Testis (tissue), 2 donors: ENCODE measurements around the gene VAMP3.

Experiments used
- CTCF ChIP-seq, 3 experiments: fragments of 450-650 bp in 2 of 3; fragments of 200-600 bp in 1 of 3; sonication (generic) in 1 of 3; IDR thresholded peaks; one replicate each; pipeline ENCODE4 v1.5.1; 2016 to 2019; ENCODE audit warnings: antibody characterized with exemption in 3 of 3, mild to moderate bottlenecking in 2 of 3, moderate library complexity in 1 of 3
- POLR2A ChIP-seq: fragments of 450-650 bp; IDR thresholded peaks from one replicate; pipeline ENCODE4 v1.6.1; 2017; ENCODE audit warnings: antibody characterized with exemption, mild to moderate bottlenecking, moderate library complexity

- TF ChIP-seq CTCF (IDR thresholded peaks at IDR 0.05) (no peak), POLR2A (no peak)
Measured at GRCh38 chr1:7733276-7733675, 37.8 kb upstream of the VAMP3 start.
